GM12878 (cell line): Measurements from ENCODE around the gene FAHD1. TPM values are rescaled to one million over a fixed set of nuclear protein-coding genes. Genes with fewer than 3 reads are reported as not detected.

ENCODE experiments used
- ATAC-seq: fragments of 200-7000 bp; cut with Tn5 transposase; 3 replicates; pipeline ENCODE4 v1.9.1; 2020; ENCODE audit warnings: mild to moderate bottlenecking, moderate library complexity
- BruUV-seq: library from RNA; stranded (reverse); fragments of 400-500 nt; replicated peaks from 2 replicates; lab custom pipeline; 2021; lab: Mats Ljungman, UMichigan
- CTCF ChIA-PET: fragments of 300-600 bp; sonication (Branson Sonifier 250); formaldehyde crosslinking; extraction: SDS; loops from one replicate; lab custom pipeline; 2021; ENCODE audit warnings: inconsistent platforms; lab: Yijun Ruan, JAX
- POLR2A ChIA-PET: fragments of 350-600 bp; formaldehyde crosslinking; extraction: SDS; loops from one replicate; lab custom pipeline; 2021; ENCODE audit warnings: inconsistent platforms; lab: Charles Lee
- RAD21 ChIA-PET: fragments of 300-600 bp; sonication (Branson Sonifier 250); formaldehyde crosslinking; loops from one replicate; lab custom pipeline; 2023; ENCODE audit warnings: antibody characterized with exemption; ENCODE audit not compliant: unreplicated experiment; lab: Charles Lee
- SMC1A ChIA-PET: fragments of 300-600 bp; sonication (Branson Sonifier 250); formaldehyde crosslinking; loops from one replicate; lab custom pipeline; 2023; ENCODE audit not compliant: unreplicated experiment, uncharacterized antibody; lab: Charles Lee
- DNase-seq: peaks from one replicate; pipeline ENCODE4 v3.0.0-alpha.2; 2011; ENCODE audit warnings: low read depth, low spot score
- FAIRE-seq: peaks from 3 replicates; lab custom pipeline; 2011; peaks lifted over from hg19 to GRCh38; lab: Jason Lieb, UNC
- H2AFZ ChIP-seq: 2 replicates; pipeline ENCODE4 v1.6.0; 2011; ENCODE audit warnings: low read depth, low read length, control low read depth; ENCODE audit not compliant: control insufficient read depth
- H3K27ac ChIP-seq: 2 replicates; pipeline ENCODE4 v1.5.1; 2011; ENCODE audit warnings: control low read depth; ENCODE audit not compliant: control insufficient read depth, insufficient read depth
- H3K27me3 ChIP-seq, 2 experiments: replicated peaks in 1 of 2; 2 replicates each; pipeline versions ENCODE4 v1.6.0 to v1.6.1; 2011; ENCODE audit warnings: low read length in 1 of 2; ENCODE audit not compliant: control insufficient read depth in 2 of 2, insufficient read depth in 2 of 2
- H3K36me3 ChIP-seq, 2 experiments: 2 replicates each; pipeline ENCODE4 v1.5.1; 2011; ENCODE audit warnings: low read length in 1 of 2; ENCODE audit not compliant: control insufficient read depth in 2 of 2, insufficient read depth in 2 of 2
- H3K4me1 ChIP-seq: 2 replicates; pipeline ENCODE4 v1.6.1; 2011; ENCODE audit warnings: mild to moderate bottlenecking, low read length, moderate library complexity, mixed read lengths; ENCODE audit not compliant: control insufficient read depth, insufficient read depth
- H3K4me2 ChIP-seq: 2 replicates; pipeline ENCODE4 v1.6.0; 2011; ENCODE audit warnings: control low read depth; ENCODE audit not compliant: control insufficient read depth, insufficient read depth
- H3K4me3 ChIP-seq: fragments of 200-600 bp; sonication (generic); 2 replicates; pipeline ENCODE4 v1.5.1; 2016
- H3K79me2 ChIP-seq: 2 replicates; pipeline ENCODE4 v1.6.0; 2011; ENCODE audit warnings: low read length; ENCODE audit not compliant: control insufficient read depth, insufficient read depth
- H3K9ac ChIP-seq: 2 replicates; pipeline ENCODE4 v1.8.0; 2011; ENCODE audit warnings: low read length, control low read depth, mixed read lengths; ENCODE audit not compliant: control insufficient read depth, insufficient read depth
- H3K9me3 ChIP-seq: replicated peaks from 3 replicates; pipeline ENCODE4 v1.5.1; 2011; ENCODE audit warnings: mild to moderate bottlenecking, low read length; ENCODE audit not compliant: control insufficient read depth, insufficient read depth
- H4K20me1 ChIP-seq: 2 replicates; pipeline ENCODE4 v1.6.0; 2011; ENCODE audit not compliant: control insufficient read depth, insufficient read depth
- CBX5 ChIP-seq: sonication (generic); IDR thresholded peaks from 2 replicates; pipeline ENCODE4 v1.6.1; 2016; ENCODE audit warnings: low read depth, moderate library complexity, mild to moderate bottlenecking, inconsistent platforms
- CREM ChIP-seq: IDR thresholded peaks from 2 replicates; pipeline ENCODE4 v1.6.1; 2014; ENCODE audit warnings: antibody characterized with exemption, low read depth
- FOXM1 ChIP-seq: IDR thresholded peaks from 2 replicates; pipeline ENCODE4 v1.6.1; 2012; ENCODE audit warnings: low read depth, mild to moderate bottlenecking, inconsistent platforms, low read length, moderate library complexity
- KLF5 ChIP-seq: fragments of 450-650 bp; IDR thresholded peaks from 2 replicates; pipeline ENCODE4 v1.6.1; 2014; ENCODE audit warnings: mild to moderate bottlenecking; ENCODE audit not compliant: partially characterized antibody
- MEF2B ChIP-seq: fragments of 450-650 bp; IDR thresholded peaks from 2 replicates; pipeline ENCODE4 v1.6.1; 2018; ENCODE audit warnings: mild to moderate bottlenecking, moderate library complexity; ENCODE audit not compliant: partially characterized antibody, poor library complexity, severe bottlenecking
- NFYA ChIP-seq: IDR thresholded peaks from 2 replicates; pipeline ENCODE4 v1.6.1; 2011; ENCODE audit warnings: low read depth, mild to moderate bottlenecking, low read length, improper control_type of control experiment, borderline replicate concordance
- PAX5 ChIP-seq: IDR thresholded peaks from 2 replicates; pipeline ENCODE4 v1.6.1; 2011; ENCODE audit warnings: low read depth, low read length, borderline replicate concordance
- SP1 ChIP-seq: IDR thresholded peaks from one replicate; pipeline ENCODE4 v1.6.1; 2011; ENCODE audit warnings: low read depth, low read length
- STAT1 ChIP-seq: fragments of 450-650 bp; conservative IDR thresholded peaks from 2 replicates; pipeline ENCODE4 v1.6.1; 2014; ENCODE audit warnings: antibody characterized with exemption, mild to moderate bottlenecking
- SUPT20H ChIP-seq: IDR thresholded peaks from 2 replicates; pipeline ENCODE4 v1.6.1; 2011; ENCODE audit warnings: low read depth, mild to moderate bottlenecking, low read length, moderate library complexity, borderline replicate concordance; ENCODE audit not compliant: control insufficient read depth
- TCF3 ChIP-seq: IDR thresholded peaks from 2 replicates; pipeline ENCODE4 v1.6.1; 2012; ENCODE audit warnings: low read depth, mild to moderate bottlenecking, low read length, borderline replicate concordance; ENCODE audit not compliant: insufficient read depth
- ZBED1 ChIP-seq: IDR thresholded peaks from 2 replicates; pipeline ENCODE4 v1.6.1; 2016; ENCODE audit warnings: borderline replicate concordance
- ZNF622 ChIP-seq: fragments of 450-650 bp; IDR thresholded peaks from 2 replicates; pipeline ENCODE4 v1.6.1; 2017; ENCODE audit warnings: mild to moderate bottlenecking, inconsistent platforms
- WGBS: methylation state at CpG from one replicate; pipeline ENCODE4 v1.1.6; 2016; ENCODE audit warnings: low lambda C conversion rate; ENCODE audit not compliant: insufficient replicate concordance, insufficient coverage; ENCODE audit errors: missing lambda C conversion rate; 5-methylcytosine and 5-hydroxymethylcytosine counted together
- in situ Hi-C: fragments of 300-500 bp; cut with MboI; formaldehyde crosslinking; loops from 9 replicates; pipeline ENCODE4 v1.14.3; 2018; ENCODE audit warnings: mixed read lengths
- intact Hi-C: fragments of 100-400 bp; cut with micrococcal nuclease; formaldehyde crosslinking; loops from one replicate; pipeline ENCODE4 v1.14.2; 2022; ENCODE audit not compliant: unreplicated experiment
- polyA plus RNA-seq, 11 experiments: library from polyadenylated mRNA; depleted of rRNA in 4 of 11; unstranded in 6 of 11; stranded (reverse) in 5 of 11; fragments of >200 nt; fragmentation: Nextera tagmentation in 4 of 11; fragmentation: Illumina TruSeq in 1 of 11; extraction: Ambion mirVana in 4 of 11; extraction: Trizol in 1 of 11; gene quantifications; 1 replicate in 1 of 11; 2 replicates in 10 of 11; pipeline versions ENCODE4 v1.2.1 to v1.2.3, GENCODE V29; 2011 to 2016; ENCODE audit warnings: inconsistent platforms in 2 of 11, missing spikeins in 2 of 11, low read depth in 1 of 11
- total RNA-seq, 4 experiments: library from RNA; depleted of rRNA in 3 of 4; stranded (reverse); fragments of >200 nt in 3 of 4; fragmentation: Illumina TruSeq in 1 of 4; extraction: Trizol in 1 of 4; gene quantifications; 2 replicates each; pipeline versions ENCODE4 v1.2.1 to v1.2.3, GENCODE V29; 2013 to 2021
- TF ChIP-seq, protein P1 (sequence below): IDR thresholded peaks from 2 replicates; pipeline ENCODE4 v1.6.1; 2012; ENCODE audit warnings: low read depth, low read length, improper control_type of control experiment
- TF ChIP-seq, protein P2 (sequence below): IDR thresholded peaks from 2 replicates; pipeline ENCODE4 v1.6.1; 2012; ENCODE audit warnings: low read depth, low read length, improper control_type of control experiment

FAHD1 gene
- total and polyA plus RNA-seq, 10 of the 15 experiments (the other 5 are each of a cell fraction or from before 2014, with no cell fraction given) = 4.3 to 43.0 (median 18.8) TPM

DNA sequence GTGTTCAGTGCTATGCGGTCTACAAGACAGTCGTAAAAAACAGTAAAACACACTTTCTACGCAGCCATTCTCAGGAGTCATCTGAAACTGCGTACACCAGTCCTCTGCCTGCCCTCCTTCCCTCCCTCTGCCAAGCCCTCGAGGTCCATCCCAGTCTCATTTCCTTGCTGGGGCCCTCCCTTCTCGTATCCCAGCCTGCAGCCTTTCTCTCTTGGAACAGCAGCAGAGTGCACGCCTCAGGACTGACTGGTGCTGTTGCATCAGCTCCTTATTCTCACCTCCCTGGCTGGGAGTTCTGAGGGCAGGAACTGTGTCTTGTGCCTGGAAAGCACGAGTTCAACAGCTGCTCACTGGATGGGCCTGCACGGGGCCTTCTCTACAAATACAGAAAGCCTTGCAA, 12.5 kb downstream of the FAHD1 start:
- ChIA-PET POLR2A (no interaction called here), CTCF (no interaction called here)
- H2AFZ ChIP-seq = no peak overlapping the region

More for the DNA sequence above, 12.5 kb downstream of the FAHD1 start:
- ATAC-seq = no peak
- SMC1A ChIA-PET = interaction anchor here (1.0 kb wide), 1 partner anchor 104 kb away, joined by 3 read pairs; no protein-coding TSS in a partner anchor
- intact Hi-C loops (no loop called here), in situ Hi-C loops (no loop called here)
- H3K9ac ChIP-seq = no peak overlapping the region
- no peak overlapping the region for H3K4me2 ChIP-seq
- no peak for FAIRE-seq
- no peak for DNase-seq
- BruUV-seq = no TSS peak
- H3K4me3 ChIP-seq = no peak overlapping the region
- RAD21 ChIA-PET = no interaction called here
- no peaks in the 10 kb centered on the region for H3K9me3 ChIP-seq
- no peaks in the 10 kb centered on the region for H3K79me2 ChIP-seq
- no peaks in the 10 kb centered on the region for H3K4me1 ChIP-seq
- H3K27me3 ChIP-seq = no peaks in the 10 kb centered on the region
- TF ChIP-seq ZBED1 (no peak), SUPT20H (no peak), ZNF622 (no peak), CREM (no peak), FOXM1 (no peak), CBX5 (no peak), KLF5 (no peak), STAT1 (no peak), NFYA (no peak), MEF2B (no peak), TCF3 (no peak), PAX5 (no peak), SP1 (no peak)
- TF ChIP-seq, protein P1, sequence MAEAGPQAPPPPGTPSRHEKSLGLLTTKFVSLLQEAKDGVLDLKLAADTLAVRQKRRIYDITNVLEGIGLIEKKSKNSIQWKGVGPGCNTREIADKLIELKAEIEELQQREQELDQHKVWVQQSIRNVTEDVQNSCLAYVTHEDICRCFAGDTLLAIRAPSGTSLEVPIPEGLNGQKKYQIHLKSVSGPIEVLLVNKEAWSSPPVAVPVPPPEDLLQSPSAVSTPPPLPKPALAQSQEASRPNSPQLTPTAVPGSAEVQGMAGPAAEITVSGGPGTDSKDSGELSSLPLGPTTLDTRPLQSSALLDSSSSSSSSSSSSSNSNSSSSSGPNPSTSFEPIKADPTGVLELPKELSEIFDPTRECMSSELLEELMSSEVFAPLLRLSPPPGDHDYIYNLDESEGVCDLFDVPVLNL = no peak
- TF ChIP-seq, protein P2, sequence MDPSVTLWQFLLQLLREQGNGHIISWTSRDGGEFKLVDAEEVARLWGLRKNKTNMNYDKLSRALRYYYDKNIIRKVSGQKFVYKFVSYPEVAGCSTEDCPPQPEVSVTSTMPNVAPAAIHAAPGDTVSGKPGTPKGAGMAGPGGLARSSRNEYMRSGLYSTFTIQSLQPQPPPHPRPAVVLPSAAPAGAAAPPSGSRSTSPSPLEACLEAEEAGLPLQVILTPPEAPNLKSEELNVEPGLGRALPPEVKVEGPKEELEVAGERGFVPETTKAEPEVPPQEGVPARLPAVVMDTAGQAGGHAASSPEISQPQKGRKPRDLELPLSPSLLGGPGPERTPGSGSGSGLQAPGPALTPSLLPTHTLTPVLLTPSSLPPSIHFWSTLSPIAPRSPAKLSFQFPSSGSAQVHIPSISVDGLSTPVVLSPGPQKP = no peak
- TF ChIP-seq, all 136 proteins: peak for 0
- whole genome bisulfite sequencing = 33% methylated on average over 9 of the region's 9 CpGs
- Histone ChIP-seq H3K27ac (no peak overlapping the region), H3K36me3 (no peaks in the 10 kb centered on the region), H4K20me1 (no peaks in the 10 kb centered on the region)
